Measurements from ENCODE around the gene APCDD1L. TPM values are rescaled to one million over a fixed set of nuclear protein-coding genes. Genes with fewer than 3 reads are reported as not detected.
A peak's percentile ranks its signal among the peaks of the same experiment; 100 is the strongest.

Gene APCDD1L
- polyA plus RNA-seq, 1 of the 3 experiments (the other 2 are of a cell fraction), result 0.99 TPM

GRCh38 chr20:58553841-58554240 lies 38.6 kb upstream of the APCDD1L start:
- Histone ChIP-seq H3K79me2 (ENCODE audit: insufficient read depth) (no peaks in the 10 kb centered on the region), H3K4me2 (peak overlapping the region; percentile 58; the same call in 1 of the 2 replicates), H4K20me1 (ENCODE audit: insufficient read depth) (no peaks in the 10 kb centered on the region), H3K27ac (ENCODE audit: low read depth in 2 of 2, low read length in 1 of 2) (peak overlapping the region in 1 of 2 experiments; percentile 88; a peak in 2 of 4 replicates), H3K9me2 (no peaks in the 10 kb centered on the region), H3K9ac (no peak overlapping the region), H3K4me3 (ENCODE audit: low read depth in 2 of 2, low read length in 1 of 2) (no peak overlapping the region), H3K36me3 (replicated peaks in 1 of 2; ENCODE audit: control insufficient read depth in 1 of 2, insufficient read depth in 2 of 2, low read length in 1 of 2) (no peaks in the 10 kb centered on the region), H3K4me1 (ENCODE audit: control insufficient read depth in 1 of 2, insufficient read depth in 2 of 2, low read depth in 1 of 2, low read length in 1 of 2) (peaks cover 7 to 41% of the 10 kb centered on the region in 2 experiments), H3F3A (replicated peaks; ENCODE audit: insufficient read depth) (peaks cover 37% of the 10 kb centered on the region), H3K9me3 (no peaks in the 10 kb centered on the region), H3K27me3 (ENCODE audit: insufficient read depth) (no peaks in the 10 kb centered on the region), H2AFZ (ENCODE audit: low read depth) (no peak overlapping the region)
- WGBS (ENCODE audit: low lambda C conversion rate), result 81% methylated on average over 9 of the region's 9 CpGs
- ChIA-PET POLR2A (no interaction called here), CTCF (interaction anchor here (1.3 kb wide), 1 partner anchor 98 kb away, joined by 4 read pairs; the partner anchor contains the start of gene STX16)
- DNase-seq, result no peak
- TF ChIP-seq NFIC (IDR thresholded peaks at IDR 0.05; ENCODE audit: borderline replicate concordance) (no peak), SMC3 (IDR thresholded peaks at IDR 0.05; ENCODE audit: low read depth, low read length) (no peak), SIN3A (IDR thresholded peaks at IDR 0.05; ENCODE audit: borderline replicate concordance, low read depth, low read length) (no peak), NRF1 (IDR thresholded peaks at IDR 0.05; ENCODE audit: low read depth, low read length) (no peak), ZBTB33 (IDR thresholded peaks at IDR 0.05; ENCODE audit: borderline replicate concordance, low read depth) (no peak), GABPA (IDR thresholded peaks at IDR 0.05; ENCODE audit: low read depth) (no peak), USF2 (IDR thresholded peaks at IDR 0.05; ENCODE audit: borderline replicate concordance, low read depth, low read length) (no peak), FOSL2 (IDR thresholded peaks at IDR 0.05; ENCODE audit: borderline replicate concordance, low read depth) (no peak), POLR2AphosphoS5 (IDR thresholded peaks at IDR 0.05; ENCODE audit: low read depth, low read length) (no peak), ELF1 (IDR thresholded peaks at IDR 0.05) (no peak), RCOR1 (IDR thresholded peaks at IDR 0.05; ENCODE audit: low read length) (no peak), EP300 (IDR thresholded peaks at IDR 0.05; ENCODE audit: borderline replicate concordance in 1 of 2, low read depth in 1 of 2, low read length in 1 of 2) (no peak), TCF12 (IDR thresholded peaks at IDR 0.05) (no peak), EZH2phosphoT487 (IDR thresholded peaks at IDR 0.05; ENCODE audit: borderline replicate concordance, low read depth) (no peak), JUND (IDR thresholded peaks at IDR 0.05) (no peak), IRF3 (IDR thresholded peaks at IDR 0.05; ENCODE audit: low read depth, low read length) (no peak), MEF2A (IDR thresholded peaks at IDR 0.05; ENCODE audit: borderline replicate concordance, low read depth) (no peak), USF1 (IDR thresholded peaks at IDR 0.05; ENCODE audit: borderline replicate concordance, low read depth) (no peak), RFX5 (IDR thresholded peaks at IDR 0.05; ENCODE audit: low read length) (no peak), TAF1 (IDR thresholded peaks at IDR 0.05; ENCODE audit: borderline replicate concordance, low read depth, low read length) (no peak)
